ENCODE measurements around the gene CLK2. TPM values are rescaled to one million over a fixed set of nuclear protein-coding genes. Genes with fewer than 3 reads are reported as not detected.

CLK2 gene
- total and polyA plus RNA-seq, 9 of the 15 experiments (the other 6 are each of a cell fraction or from before 2014, with no cell fraction given): 13.5 to 81.4 (median 39.6) TPM

- TF ChIP-seq KLF10 (CRISPR knock-in tag; IDR thresholded peaks at IDR 0.05) (no peak), SETDB1 (IDR thresholded peaks at IDR 0.05; ENCODE audit: low read length) (no peak), CHD1 (IDR thresholded peaks at IDR 0.05; ENCODE audit: low read length) (peak; percentile 77)
Observed at GRCh38 chr1:155309423-155310021, 36.2 kb upstream of the CLK2 start (continued).

GRCh38 chr1:155308493-155309422 is 35.5 kb upstream of the CLK2 start, which contains the start of gene FDPS:
Gene FDPS (plus strand): TSS chr1:155308866. CDS start chr1:155309790, 924 bp downstream.
- Histone ChIP-seq H3K9ac (ENCODE audit: insufficient read depth in 1 of 2, low read depth in 2 of 2, low read length in 2 of 2) (peak within 1 kb of the TSS; percentile 95 to 96), H2AFZ (ENCODE audit: low read depth, low read length) (peak within 1 kb of the TSS; percentile 74), H3K27ac (ENCODE audit: extremely low read depth, low read depth, low read length) (peak within 1 kb of the TSS; percentile 93), H3K4me1 (replicated peaks in 1 of 2; ENCODE audit: control insufficient read depth in 2 of 2, insufficient read depth in 2 of 2, low read length in 2 of 2) (peaks cover 23 to 35% of the 10 kb centered on the region in 2 experiments; a peak in 4 of 5 replicates), H3K9me3 (replicated peaks; ENCODE audit: control insufficient read depth, insufficient read depth, low read depth, low read length) (no peaks in the 10 kb centered on the region), H3K4me3 (peak within 1 kb of the TSS; percentile 75), H3K27me3 (ENCODE audit: control insufficient read depth in 2 of 2, insufficient read depth in 2 of 2, low read length in 2 of 2) (no peaks in the 10 kb centered on the region), H3K79me2 (ENCODE audit: control insufficient read depth, insufficient read depth, low read length) (peaks cover 46% of the 10 kb centered on the region), H4K20me1 (replicated peaks; ENCODE audit: control insufficient read depth, insufficient read depth, low read length) (0 out of 2 replicates have a peak, but pooled peaks cover 2% of the 10 kb centered on the region), H3K4me2 (ENCODE audit: insufficient read depth, low read length) (peak within 1 kb of the TSS; percentile 96), H3K36me3 (ENCODE audit: control insufficient read depth, insufficient read depth, low read length) (peaks cover 38% of the 10 kb centered on the region), H3K9me1 (ENCODE audit: control insufficient read depth, insufficient read depth, low read length) (no peaks in the 10 kb centered on the region)
- intact Hi-C loops (cut with micrococcal nuclease) (loop anchor here (1.0 to 2.0 kb wide), 3 partner anchors 14 to 58 kb away; partner anchors contain the start of gene HCN3), in situ Hi-C loops (cut with MboI) (loop anchor here (25.0 kb wide), 1 partner anchor 1429 kb away; the partner anchor contains the start of genes ISG20L2, METTL25B and MRPL24)
- ChIA-PET CTCF (ENCODE audit: low intra/inter-chr PET ratio) (interaction anchor here (0.6 to 3.0 kb wide), 2 partner anchors 58 to 134 kb away, joined by 4 to 23 read pairs; no protein-coding TSS in a partner anchor), POLR2A (interaction anchor here (0.7 to 1.9 kb wide), 6 partner anchors 9 to 58 kb away, joined by 3 to 8 read pairs (median 4); partner anchors contain the start of genes HCN3 and RUSC1)
- under 1% methylated on average over 49 of the region's 51 CpGs for WGBS (ENCODE audit: insufficient coverage, low coverage, missing lambda C conversion rate)
- BruUV-seq (replicated peaks): TSS peak; percentile 90
- FAIRE-seq (peak; percentile 99), DNase-seq (ENCODE audit: extremely low read depth in 1 of 4, low spot score in 3 of 4) (peak; percentile 97 to 100 (median 98)), ATAC-seq (peak; percentile 97)
- TF ChIP-seq STAT6 (CRISPR knock-in tag; IDR thresholded peaks at IDR 0.05) (no peak), MITF (IDR thresholded peaks at IDR 0.05) (no peak), MCM7 (IDR thresholded peaks at IDR 0.05) (no peak), CREB3 (tag; conservative IDR thresholded peaks at IDR 0.05; ENCODE audit: low read depth) (no peak), DIDO1 (tag; IDR thresholded peaks at IDR 0.05; ENCODE audit: low read depth) (0 out of 2 replicates have a peak, but pooled peaks have one; percentile 34), ATF1 (CRISPR knock-in tag; IDR thresholded peaks at IDR 0.05) (peak; percentile 78), ATF1 (tag; IDR thresholded peaks at IDR 0.05) (peak; percentile 99), CXXC5 (CRISPR knock-in tag; IDR thresholded peaks at IDR 0.05) (peak; percentile 99), GATA2 (CRISPR knock-in tag; IDR thresholded peaks at IDR 0.05) (0 out of 2 replicates have a peak, but pooled peaks have one; percentile 40), DMBX1 (CRISPR knock-in tag; IDR thresholded peaks at IDR 0.05; ENCODE audit: borderline replicate concordance) (no peak)
